H7 (cell line): ENCODE data around the gene ANKRD10. TPM values are rescaled to one million over a fixed set of nuclear protein-coding genes. Genes with fewer than 3 reads are reported as not detected.
A peak's percentile ranks its signal among the peaks of the same experiment; 100 is the strongest.
"Not testable (repeated sequence)": the region's sequence is repeated elsewhere in the genome, so short reads cannot be mapped to it uniquely, and the experiment has no call there.

ENCODE experiments used
- DNase-seq: peaks from one replicate; pipeline ENCODE4 v3.0.0; 2012
- H3K27me3 ChIP-seq: 2 replicates; pipeline ENCODE4 v1.6.0; 2011; ENCODE audit warnings: mild to moderate bottlenecking, low read length; ENCODE audit not compliant: control insufficient read depth, insufficient read depth
- H3K36me3 ChIP-seq: replicated peaks from 2 replicates; pipeline ENCODE4 v1.5.1; 2011; ENCODE audit warnings: low read length; ENCODE audit not compliant: control insufficient read depth, insufficient read depth
- H3K4me3 ChIP-seq: 2 replicates; pipeline ENCODE4 v1.5.1; 2011; ENCODE audit warnings: low read depth, mild to moderate bottlenecking, control low read depth, low read length, moderate library complexity; ENCODE audit not compliant: insufficient read depth
- total RNA-seq: library from RNA; depleted of rRNA; stranded (reverse); fragments of >200 nt; shearing (Covaris generic); gene quantifications from 2 replicates; pipeline ENCODE4 v1.2.3, GENCODE V29; 2014; rRNA removed

The ANKRD10 gene
- total RNA-seq: 108 and 150 TPM in 2 replicates

DNA sequence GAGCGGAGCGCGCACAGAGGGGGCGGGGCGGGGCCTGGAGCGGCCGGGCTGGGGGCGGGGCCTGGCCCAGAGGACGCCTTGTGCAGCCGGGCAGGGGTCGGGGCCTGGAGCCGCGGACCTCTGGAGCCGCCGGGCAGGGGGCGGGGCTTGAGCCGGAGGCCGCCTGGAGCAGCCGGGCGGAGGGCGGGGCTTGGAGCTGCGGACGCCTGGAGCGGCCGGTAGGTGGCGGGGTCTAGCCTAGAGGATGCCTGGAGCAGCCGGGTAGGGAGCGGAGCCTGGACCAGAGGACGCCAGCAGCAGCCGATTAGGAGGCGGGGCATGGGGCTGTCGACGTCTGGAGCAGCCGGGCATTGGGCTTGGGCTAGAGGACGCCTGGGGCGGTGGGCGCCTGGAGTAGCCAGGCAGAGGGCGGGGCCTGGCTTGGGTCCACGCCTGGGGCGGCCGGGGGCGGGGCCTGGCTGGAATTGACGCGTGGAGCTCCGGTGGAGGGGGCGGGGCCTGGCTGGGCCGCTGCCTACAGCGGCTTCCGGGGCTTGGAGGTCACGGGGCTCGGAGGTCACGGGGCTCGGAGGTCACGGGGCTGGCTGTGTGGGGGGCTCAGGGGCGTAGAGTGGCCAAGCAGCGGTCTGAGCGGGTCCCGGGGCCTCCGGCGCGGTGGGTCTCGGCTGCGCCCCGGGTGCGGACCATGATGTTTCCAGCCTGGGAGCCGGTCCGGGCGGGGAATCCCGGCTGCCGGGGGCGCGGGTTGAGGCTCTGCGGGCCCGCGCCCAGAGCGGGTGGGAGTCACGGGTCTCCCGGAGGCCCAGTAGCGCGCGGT is at the start of gene ANKRD10:
ANKRD10 (minus strand) TSS at position 13 of the 817 bp plus-strand sequence. CDS start 135 bp downstream, outside the sequence.
- peaks cover 1% of the 10 kb centered on the region; the same call in 1 of the 2 replicates for H3K36me3 ChIP-seq
- H3K4me3 ChIP-seq: peak within 1 kb of the TSS; percentile 100
- peak; percentile 99 for DNase-seq
- H3K27me3 ChIP-seq: no peaks in the 10 kb centered on the region

DNA sequence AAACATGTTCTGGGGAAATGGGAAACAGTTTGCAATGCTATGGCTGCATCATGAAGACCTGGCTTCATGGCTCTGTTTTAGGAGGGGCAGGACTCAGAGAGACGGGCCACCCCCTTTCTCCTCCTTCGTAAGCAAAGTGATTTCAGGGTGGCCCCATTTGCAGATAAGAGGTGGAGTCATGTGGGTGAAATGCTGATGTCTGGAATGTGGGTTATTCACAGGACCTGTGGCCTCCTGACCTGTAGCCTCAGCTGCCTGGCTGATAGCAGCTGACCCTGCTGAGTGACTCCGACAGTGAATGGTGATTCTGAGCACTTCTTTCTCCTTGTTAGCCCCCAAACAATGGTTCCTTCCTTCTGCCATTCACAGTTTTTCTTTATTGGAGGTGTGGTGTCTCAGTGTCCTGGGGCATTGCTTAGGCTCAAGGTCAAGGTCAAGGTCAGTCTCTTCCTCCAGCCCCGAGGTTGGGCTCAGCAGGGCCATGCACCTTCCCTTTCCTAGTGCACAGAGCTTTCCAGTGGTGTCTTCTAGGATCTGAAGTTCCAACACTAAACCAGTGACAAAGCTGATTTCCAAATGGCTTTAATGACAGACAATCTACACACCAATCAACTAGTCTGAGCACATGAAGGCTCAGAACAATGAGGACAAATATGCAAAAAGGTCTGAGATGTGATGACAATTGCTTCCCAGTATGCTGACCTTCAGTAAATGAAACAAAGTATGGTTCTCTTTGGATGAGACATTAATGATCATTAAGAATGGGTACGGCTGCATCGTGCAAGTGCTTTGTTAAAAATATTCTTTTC is 49.6 kb upstream of the ANKRD10 start:
- no peaks in the 10 kb centered on the region for H3K36me3 ChIP-seq
- H3K4me3 ChIP-seq: no peak overlapping the region
- no peak for DNase-seq
- H3K27me3 ChIP-seq: no peaks in the 10 kb centered on the region

DNA sequence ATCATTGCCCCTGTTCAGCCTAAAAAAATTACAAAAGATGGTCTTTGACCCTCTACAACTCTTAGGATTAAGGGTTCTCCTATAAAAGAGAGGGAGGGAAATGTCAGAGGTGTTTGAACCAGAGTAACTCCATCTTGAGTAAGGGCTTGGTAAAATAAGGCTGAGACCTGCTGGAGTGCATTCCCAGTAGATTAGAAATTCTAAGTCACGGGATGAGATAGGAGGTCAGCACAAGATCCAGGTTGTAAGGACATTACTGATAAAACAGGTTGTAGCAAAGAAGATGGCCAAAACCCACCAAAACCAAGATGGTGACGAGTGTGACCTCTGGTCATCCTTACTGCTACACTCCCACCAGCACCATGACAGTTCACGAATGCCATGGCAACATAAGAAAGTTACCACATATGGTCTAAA is 48.7 kb upstream of the ANKRD10 start:
- DNase-seq: no peak
- Histone ChIP-seq H3K27me3 (no peaks in the 10 kb centered on the region), H3K4me3 (no peak overlapping the region), H3K36me3 (no peaks in the 10 kb centered on the region)

DNA sequence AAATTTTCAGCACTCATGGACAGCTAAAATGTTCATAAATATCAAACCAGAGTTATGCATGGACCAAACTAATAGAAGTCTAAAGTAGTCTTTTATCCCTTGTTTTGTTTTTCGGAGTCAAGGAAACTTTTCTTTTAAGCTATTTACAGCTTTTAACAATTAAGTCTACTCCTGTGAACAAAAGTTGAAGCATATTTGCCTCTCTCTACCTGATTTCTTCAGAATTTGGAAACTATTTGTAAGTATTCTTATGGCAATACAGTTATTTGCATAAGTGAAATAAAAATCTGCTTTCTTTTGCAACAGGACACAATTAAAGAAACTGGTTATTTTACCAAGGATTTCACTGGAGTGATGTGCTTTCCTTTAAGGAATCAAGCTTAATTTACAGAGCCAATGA is 47.1 kb upstream of the ANKRD10 start:
- H3K4me3 ChIP-seq: no peak overlapping the region
- no peaks in the 10 kb centered on the region for H3K27me3 ChIP-seq
- DNase-seq: no peak
- H3K36me3 ChIP-seq: no peaks in the 10 kb centered on the region

DNA sequence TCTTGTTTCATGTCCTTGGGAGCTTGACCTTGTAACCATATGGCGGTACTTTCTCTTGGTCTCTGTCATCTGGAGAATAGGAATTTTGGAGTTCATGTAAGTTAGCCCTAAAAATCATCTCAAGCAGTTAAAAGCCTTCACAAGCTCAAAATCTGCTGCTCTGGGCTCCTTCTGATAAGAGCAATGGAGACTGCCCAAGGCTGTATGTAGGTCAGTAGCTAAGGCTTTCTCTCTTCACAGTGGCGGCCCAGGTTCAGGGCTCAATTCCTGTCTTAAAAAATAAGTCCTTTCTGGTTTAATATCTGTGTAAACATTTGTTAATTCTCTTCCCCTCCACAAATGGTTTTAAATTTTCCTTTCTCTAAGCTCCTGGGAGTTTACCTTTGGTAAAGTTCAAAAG is 45.3 kb upstream of the ANKRD10 start:
- no peaks in the 10 kb centered on the region for H3K27me3 ChIP-seq
- no peak overlapping the region for H3K4me3 ChIP-seq
- no peaks in the 10 kb centered on the region for H3K36me3 ChIP-seq
- DNase-seq: no peak

DNA sequence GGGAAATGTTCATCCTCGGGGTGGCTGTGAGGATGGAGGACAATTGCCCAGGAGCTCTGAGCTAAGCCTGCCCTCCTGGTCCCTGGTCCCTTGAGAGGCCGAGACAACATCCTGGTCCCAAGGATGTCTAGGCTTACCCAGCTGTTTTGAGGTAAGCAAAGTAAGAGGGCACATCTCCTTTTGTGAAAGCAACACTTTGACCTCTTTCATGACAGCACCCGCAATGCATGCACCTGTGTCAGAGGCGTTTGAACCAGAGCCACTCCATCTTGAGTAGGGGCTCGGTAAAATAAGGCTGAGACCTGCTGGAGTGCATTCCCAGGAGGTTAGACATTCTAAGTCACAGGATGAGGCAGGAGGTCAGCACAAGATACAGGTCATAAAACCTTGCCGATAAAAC is 43.1 kb upstream of the ANKRD10 start:
- DNase-seq: no peak
- H3K36me3 ChIP-seq: no peaks in the 10 kb centered on the region
- H3K4me3 ChIP-seq: no peak overlapping the region
- H3K27me3 ChIP-seq: no peaks in the 10 kb centered on the region

DNA sequence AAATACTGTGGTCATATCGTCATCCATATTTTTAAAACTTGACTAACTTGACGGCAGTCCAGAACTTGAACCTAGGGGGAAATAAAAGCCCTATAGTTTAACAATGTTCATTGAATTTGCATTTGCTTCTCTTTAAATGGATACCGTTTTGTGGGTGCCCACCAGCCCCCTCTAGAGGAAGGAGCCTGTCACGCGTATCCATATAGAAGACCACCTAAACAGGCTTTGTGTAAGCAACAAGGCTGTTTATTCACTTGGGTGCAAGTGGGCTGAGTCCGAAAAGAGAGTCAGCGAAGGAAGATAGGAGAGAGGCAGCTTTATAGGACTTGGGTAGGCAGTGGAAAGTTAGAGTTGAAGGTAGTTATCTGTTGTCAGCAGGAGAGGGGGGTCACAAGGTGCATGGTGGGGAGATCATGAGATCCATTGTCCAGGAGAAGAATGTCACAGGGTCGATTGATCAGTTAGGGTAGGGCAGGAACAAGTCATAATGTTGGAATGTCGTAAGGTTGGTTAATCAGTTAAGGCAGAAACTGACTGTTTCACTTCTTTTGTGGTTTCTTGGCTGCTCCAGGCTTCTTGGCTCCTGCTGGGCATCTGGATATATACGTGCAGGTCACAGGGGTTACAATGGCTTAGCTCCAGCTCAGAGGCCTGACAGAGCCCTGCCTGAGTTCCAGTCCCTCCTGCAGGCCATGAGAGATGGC is 42.5 kb upstream of the ANKRD10 start:
- Histone ChIP-seq H3K27me3 (no peaks in the 10 kb centered on the region), H3K4me3 (no peak overlapping the region), H3K36me3 (no peaks in the 10 kb centered on the region)
- DNase-seq: peak; percentile 57

DNA sequence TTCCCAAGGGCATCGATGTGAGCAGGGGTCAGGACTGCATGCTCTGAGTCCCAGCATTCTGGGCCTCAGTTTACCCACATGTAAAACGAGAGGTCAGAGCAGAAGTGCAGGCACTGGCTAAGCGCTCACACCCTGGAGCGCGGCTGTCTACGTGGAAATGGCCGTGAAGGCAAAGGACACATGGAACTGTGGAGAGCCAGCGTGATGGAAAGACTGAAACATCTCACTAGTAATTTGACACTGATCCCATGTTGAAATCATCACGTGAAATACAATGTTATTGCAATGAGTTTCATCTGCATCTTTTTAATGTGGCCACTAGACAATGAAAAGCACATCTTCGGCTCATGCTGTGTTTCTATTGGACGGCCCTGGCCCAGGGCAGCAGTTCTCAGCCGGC is 41.3 kb upstream of the ANKRD10 start:
- DNase-seq, H3K4me3 ChIP-seq, H3K36me3 ChIP-seq, H3K27me3 ChIP-seq: not testable (repeated sequence)

DNA sequence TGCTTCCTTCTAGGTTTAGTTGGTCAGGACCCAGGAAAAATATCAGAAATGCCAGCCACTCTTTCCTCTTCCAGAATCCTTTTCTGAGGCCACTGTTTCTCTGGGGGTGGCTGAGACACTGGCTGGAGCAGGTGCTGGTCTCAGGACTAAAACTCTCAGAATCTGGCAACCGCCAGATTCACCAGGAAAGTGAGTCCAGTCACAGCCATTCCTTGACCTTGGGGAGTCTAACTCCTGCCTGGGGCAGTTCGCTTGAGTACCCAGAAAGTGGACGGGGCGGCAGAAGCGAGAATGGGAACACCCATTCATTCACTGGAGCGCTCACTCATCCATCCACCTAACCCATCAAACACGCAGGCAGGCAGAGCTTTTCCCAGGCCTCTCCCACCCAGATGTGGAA is 40.7 kb upstream of the ANKRD10 start:
- H3K36me3 ChIP-seq, H3K4me3 ChIP-seq, H3K27me3 ChIP-seq, DNase-seq: not testable (repeated sequence)

DNA sequence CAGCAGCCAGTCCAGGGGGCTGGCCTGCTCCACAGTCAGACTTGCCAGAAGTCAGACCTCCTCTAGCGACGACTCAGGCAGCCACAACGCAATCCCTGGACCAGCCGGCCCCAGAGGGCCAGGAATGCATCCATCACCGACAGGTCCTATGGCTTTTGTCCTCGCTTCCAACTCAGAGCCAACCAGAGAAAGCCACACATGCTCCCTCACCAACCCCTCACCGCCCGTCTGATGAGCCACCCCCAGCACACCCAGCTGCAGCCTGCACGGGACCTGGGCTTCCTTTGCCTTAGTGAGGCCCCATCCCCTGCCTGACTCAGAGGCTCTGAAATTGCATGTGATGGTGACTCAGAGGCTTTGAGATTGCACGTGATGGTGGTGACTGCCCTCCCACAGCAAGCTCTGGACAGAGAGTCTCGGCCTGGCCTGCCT is 40.2 kb upstream of the ANKRD10 start:
- DNase-seq, H3K27me3 ChIP-seq, H3K4me3 ChIP-seq, H3K36me3 ChIP-seq: not testable (repeated sequence)

DNA sequence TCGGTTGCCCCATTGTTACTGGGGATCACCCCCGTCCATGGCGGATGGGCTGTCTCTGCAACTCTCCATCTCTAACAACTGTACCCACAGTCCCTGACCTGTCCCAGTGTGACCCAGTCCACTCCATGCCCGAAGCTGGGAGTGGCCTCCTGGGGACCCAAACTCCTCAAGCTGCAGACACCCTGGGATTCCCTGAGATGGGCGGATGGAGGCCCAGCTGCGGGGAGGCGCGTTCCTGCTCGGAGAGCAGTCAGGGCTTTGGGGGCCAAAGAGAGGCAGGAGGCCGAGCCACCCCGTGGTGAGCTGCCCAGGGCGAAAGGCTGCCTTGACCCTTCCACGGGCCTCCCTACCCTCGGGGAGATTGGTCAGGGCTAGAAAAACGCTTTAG is 39.7 kb upstream of the ANKRD10 start:
- not testable (repeated sequence) for H3K36me3 ChIP-seq, H3K4me3 ChIP-seq, H3K27me3 ChIP-seq, DNase-seq

DNA sequence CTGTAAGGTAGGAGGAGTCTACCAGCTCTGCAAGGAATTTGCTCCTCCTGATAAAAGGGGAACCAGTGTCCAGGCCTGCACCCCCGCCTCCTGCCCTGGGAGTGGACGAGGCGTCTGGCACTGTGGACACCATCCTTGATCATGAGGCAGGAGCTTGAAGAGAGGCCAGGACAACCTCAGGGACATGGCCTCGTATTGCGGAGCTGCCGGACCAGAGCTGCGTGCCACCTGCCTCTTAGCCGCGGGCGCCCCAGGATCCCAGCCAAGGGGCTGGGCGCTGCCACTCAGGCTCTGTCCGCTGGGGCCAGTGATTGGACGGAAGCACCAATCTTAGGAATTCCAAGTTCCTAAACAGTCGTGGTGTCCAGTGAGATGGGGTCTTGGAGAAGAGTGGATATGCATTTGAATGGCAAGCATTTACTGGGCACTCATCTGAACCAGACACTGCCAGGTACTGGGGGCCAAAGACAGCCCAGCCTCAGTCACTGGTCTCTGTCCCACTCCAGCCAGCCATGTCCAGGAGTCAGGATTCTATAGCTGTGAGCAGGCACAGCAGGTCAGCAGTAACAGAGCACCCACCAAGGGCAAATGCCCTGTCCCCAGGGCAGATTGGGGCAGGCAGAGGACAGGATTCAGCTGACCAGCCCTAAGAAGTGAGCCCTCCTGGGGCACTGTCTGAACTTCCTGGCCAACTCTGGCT is 39.1 kb upstream of the ANKRD10 start:
- Histone ChIP-seq H3K4me3 (no peak overlapping the region), H3K27me3 (no peaks in the 10 kb centered on the region), H3K36me3 (no peaks in the 10 kb centered on the region)
- DNase-seq: no peak

DNA sequence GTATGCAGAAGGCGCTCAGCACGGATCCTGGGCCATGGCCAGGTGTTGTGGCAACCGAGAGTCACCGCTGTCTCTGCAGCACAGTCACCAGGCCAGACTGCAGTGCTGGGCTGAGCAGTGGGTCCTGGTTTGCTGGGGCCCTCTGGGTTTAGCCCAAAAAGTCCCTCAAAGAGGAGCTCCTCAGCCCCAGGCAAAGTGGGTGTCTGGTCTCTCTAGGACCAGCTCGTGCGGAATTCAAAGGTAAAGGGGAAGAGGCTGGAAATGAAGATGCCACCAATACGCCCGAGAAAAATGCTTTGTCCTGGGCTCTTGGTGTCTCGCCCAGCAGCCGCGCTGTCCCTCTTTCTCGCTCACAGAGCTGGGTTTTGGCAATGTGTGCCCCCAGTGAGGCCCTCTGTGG is 38.5 kb upstream of the ANKRD10 start:
- Histone ChIP-seq H3K27me3 (no peaks in the 10 kb centered on the region), H3K4me3 (no peak overlapping the region), H3K36me3 (no peaks in the 10 kb centered on the region)
- DNase-seq: no peak

DNA sequence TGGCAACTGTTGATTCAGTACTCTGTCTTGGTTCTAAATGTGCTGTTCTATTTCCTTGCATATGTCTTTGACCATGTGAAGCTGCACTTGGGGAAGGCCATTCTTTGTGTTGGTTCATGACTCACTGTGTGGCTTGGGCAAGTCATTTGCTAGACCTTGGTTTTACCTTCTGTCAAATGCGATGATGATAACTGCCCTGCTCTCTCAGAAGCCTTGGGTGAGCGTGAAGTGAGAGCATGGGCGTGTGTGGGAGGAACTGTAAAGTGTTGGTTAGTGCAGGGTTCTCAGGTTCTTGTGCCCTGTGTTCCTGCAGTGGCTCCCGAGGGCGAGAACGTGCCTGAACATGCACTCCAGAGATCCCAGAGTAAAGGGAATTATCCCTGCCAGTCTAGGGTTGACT is 37.3 kb upstream of the ANKRD10 start:
- H3K4me3 ChIP-seq, DNase-seq, H3K36me3 ChIP-seq, H3K27me3 ChIP-seq: not testable (repeated sequence)
